Trophoblast cell (in vitro differentiated cells and primary cell): ENCODE data around the gene ADIRF.
"Not testable (repeated sequence)": the region's sequence is repeated elsewhere in the genome, so short reads cannot be mapped to it uniquely, and the experiment has no call there.

Source experiments
- DNase-seq, 2 donors: peaks; one replicate each; pipeline ENCODE4 v3.0.0-alpha.2; 2016
- H2AFZ ChIP-seq: 2 replicates; pipeline ENCODE4 v1.6.1; 2013; ENCODE audit warnings: low read length, moderate library complexity, mild to moderate bottlenecking; ENCODE audit not compliant: insufficient read depth, poor library complexity
- H2AK5ac ChIP-seq: 2 replicates; pipeline ENCODE4 v1.6.1; 2013; ENCODE audit warnings: mild to moderate bottlenecking, low read length
- H2BK120ac ChIP-seq: 2 replicates; pipeline ENCODE4 v1.6.1; 2013; ENCODE audit warnings: low read length, mild to moderate bottlenecking, moderate library complexity; ENCODE audit not compliant: insufficient read depth, poor library complexity
- H2BK12ac ChIP-seq: 2 replicates; pipeline ENCODE4 v1.6.1; 2013; ENCODE audit warnings: mild to moderate bottlenecking, low read length, moderate library complexity
- H2BK5ac ChIP-seq: 2 replicates; pipeline ENCODE4 v1.6.1; 2013; ENCODE audit warnings: low read length, low read depth, moderate library complexity, mild to moderate bottlenecking; ENCODE audit not compliant: poor library complexity
- H3K14ac ChIP-seq: 2 replicates; pipeline ENCODE4 v1.6.1; 2013; ENCODE audit warnings: mild to moderate bottlenecking, low read length
- H3K18ac ChIP-seq: 2 replicates; pipeline ENCODE4 v1.6.1; 2013; ENCODE audit warnings: mild to moderate bottlenecking, low read length
- H3K23ac ChIP-seq: 2 replicates; pipeline ENCODE4 v1.6.1; 2013; ENCODE audit warnings: low read length
- H3K27ac ChIP-seq: 2 replicates; pipeline ENCODE4 v1.5.1; 2013; ENCODE audit warnings: low read depth, mild to moderate bottlenecking, inconsistent platforms, low read length, moderate library complexity
- H3K27me3 ChIP-seq: 2 replicates; pipeline ENCODE4 v1.6.1; 2013; ENCODE audit warnings: inconsistent platforms, mild to moderate bottlenecking, low read length, moderate library complexity; ENCODE audit not compliant: insufficient read depth
- H3K36me3 ChIP-seq, 2 experiments: 1 replicate in 1 of 2; 2 replicates in 1 of 2; pipeline ENCODE4 v1.6.1; 2013; ENCODE audit warnings: low read length in 2 of 2, mild to moderate bottlenecking in 2 of 2, moderate library complexity in 1 of 2; ENCODE audit not compliant: insufficient read depth in 2 of 2, control insufficient read depth in 1 of 2
- H3K4ac ChIP-seq: 2 replicates; pipeline ENCODE4 v1.6.1; 2013; ENCODE audit warnings: low read depth, mild to moderate bottlenecking, low read length, moderate library complexity
- H3K4me1 ChIP-seq, 2 experiments: 1 replicate in 1 of 2; 2 replicates in 1 of 2; pipeline ENCODE4 v1.6.1; 2013; ENCODE audit warnings: low read length in 2 of 2, mild to moderate bottlenecking in 2 of 2, moderate library complexity in 1 of 2; ENCODE audit not compliant: insufficient read depth in 2 of 2, control insufficient read depth in 1 of 2
- H3K4me2 ChIP-seq: 2 replicates; pipeline ENCODE4 v1.6.1; 2013; ENCODE audit warnings: inconsistent platforms, mild to moderate bottlenecking, low read length, moderate library complexity
- H3K4me3 ChIP-seq: 2 replicates; pipeline ENCODE4 v1.5.1; 2013; ENCODE audit warnings: mild to moderate bottlenecking, low read depth, low read length, inconsistent platforms
- H3K79me1 ChIP-seq: one replicate; pipeline ENCODE4 v1.6.1; 2013; ENCODE audit warnings: low read length
- H3K79me2 ChIP-seq: 2 replicates; pipeline ENCODE4 v1.6.1; 2013; ENCODE audit warnings: low read length, mild to moderate bottlenecking; ENCODE audit not compliant: control insufficient read depth, insufficient read depth, poor library complexity
- H3K9ac ChIP-seq: 2 replicates; pipeline ENCODE4 v1.6.1; 2013; ENCODE audit warnings: mild to moderate bottlenecking, low read length
- H3K9me3 ChIP-seq: 2 replicates; pipeline ENCODE4 v1.6.1; 2013; ENCODE audit warnings: low read depth, mild to moderate bottlenecking, control low read depth, inconsistent platforms, low read length; ENCODE audit not compliant: insufficient read depth
- H4K12ac ChIP-seq: 2 replicates; pipeline ENCODE4 v1.6.1; 2013; ENCODE audit warnings: low read depth, mild to moderate bottlenecking, low read length, moderate library complexity
- H4K8ac ChIP-seq: 2 replicates; pipeline ENCODE4 v1.6.1; 2013; ENCODE audit warnings: low read depth, mild to moderate bottlenecking, low read length, moderate library complexity
- H4K91ac ChIP-seq: one replicate; pipeline ENCODE4 v1.6.1; 2013; ENCODE audit warnings: low read depth, mild to moderate bottlenecking, low read length, moderate library complexity
- WGBS: extraction: QIAGEN DNeasy Blood & Tissue Kit; methylation state at CpG from one replicate; pipeline ENCODE4 v1.1.7; 2013; ENCODE audit warnings: missing lambda C conversion rate; ENCODE audit not compliant: insufficient read length, insufficient coverage; ENCODE audit errors: extremely low coverage; 5-methylcytosine and 5-hydroxymethylcytosine counted together

ADIRF gene

DNA sequence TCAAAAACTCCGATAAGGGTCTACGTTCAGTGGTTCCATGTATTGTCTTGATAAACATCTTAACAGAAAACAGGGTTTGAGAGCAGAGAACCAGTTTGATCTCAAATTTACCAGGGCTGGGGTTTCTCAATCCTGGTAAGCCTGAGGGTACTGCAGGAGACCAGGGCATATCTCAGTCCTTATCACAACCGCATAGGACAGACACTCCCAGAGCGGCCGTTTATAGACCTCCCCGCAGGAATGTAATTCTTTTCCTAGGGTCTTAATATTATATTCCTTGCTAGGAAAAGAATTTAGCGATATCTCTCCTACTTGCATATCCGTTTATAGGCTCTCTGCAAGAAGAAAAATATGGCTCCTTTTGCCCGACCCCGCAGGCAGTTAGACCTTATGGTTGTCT is 15.6 kb upstream of the ADIRF start:
- H3K4me1 ChIP-seq: peaks cover 18 to 22% of the 10 kb centered on the region in 2 experiments
- H3K27me3 ChIP-seq, H3K79me2 ChIP-seq, DNase-seq, H2AK5ac ChIP-seq, H3K79me1 ChIP-seq, H2BK120ac ChIP-seq, H3K23ac ChIP-seq, H3K9ac ChIP-seq, H3K4me3 ChIP-seq, H2BK5ac ChIP-seq, H3K4me2 ChIP-seq, H4K91ac ChIP-seq, H4K8ac ChIP-seq, H3K36me3 ChIP-seq, H2AFZ ChIP-seq, H3K4ac ChIP-seq, H2BK12ac ChIP-seq, H3K27ac ChIP-seq, H4K12ac ChIP-seq, H3K14ac ChIP-seq, H3K9me3 ChIP-seq, H3K18ac ChIP-seq: not testable (repeated sequence)
- no CpG with 5 or more reads among the region's 10 CpGs for WGBS

DNA sequence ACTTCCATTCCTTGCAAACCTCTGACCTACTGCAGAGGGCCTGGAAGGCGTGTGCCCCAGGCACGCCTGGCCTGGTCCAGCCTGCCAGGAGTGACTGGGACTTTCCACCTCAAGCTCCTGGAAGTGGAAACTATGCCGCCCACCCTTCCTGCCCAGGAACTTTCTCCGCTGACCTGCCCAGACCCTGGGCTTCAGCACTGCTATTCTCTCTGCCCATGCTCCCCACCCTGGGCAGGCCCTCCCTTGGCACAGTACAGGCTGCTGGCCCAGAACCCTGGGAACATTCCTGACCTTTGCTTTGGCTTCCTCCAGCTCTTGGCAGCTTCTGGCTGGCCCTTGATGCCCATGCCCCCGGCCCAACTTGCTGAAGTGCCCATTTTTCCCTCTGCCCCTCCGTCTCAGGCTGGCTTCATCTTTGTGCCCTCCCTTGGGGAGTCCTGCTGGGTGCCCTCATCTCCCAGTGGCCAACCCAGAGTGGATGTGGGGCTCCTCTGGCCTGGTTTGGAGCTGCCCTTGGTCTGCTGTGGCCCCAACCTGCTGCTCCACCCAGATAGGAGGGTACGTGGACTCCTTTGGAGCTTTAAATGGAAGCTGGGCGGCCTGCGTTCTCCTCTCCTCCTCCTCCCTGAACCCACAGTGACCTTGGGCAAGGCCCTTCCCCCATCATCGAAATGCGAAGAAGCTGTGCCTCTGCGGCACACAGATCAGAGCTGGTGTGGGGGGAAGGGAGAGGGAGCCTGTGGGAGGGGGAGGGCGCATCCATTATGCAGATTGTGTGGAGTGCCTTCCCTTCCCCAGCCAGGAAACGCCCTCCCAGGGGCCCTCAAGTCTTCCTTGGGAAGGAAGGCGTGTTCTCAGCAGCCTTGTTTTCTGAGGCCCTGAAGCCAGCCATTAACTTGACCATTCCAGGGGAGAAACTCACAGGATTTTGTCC is 14.3 kb upstream of the ADIRF start:
- H4K12ac ChIP-seq: no peak overlapping the region
- no peaks in the 10 kb centered on the region for H3K27me3 ChIP-seq
- H3K79me1 ChIP-seq: peaks cover 13% of the 10 kb centered on the region
- peak overlapping the region; percentile 3 for H3K14ac ChIP-seq
- H3K9ac ChIP-seq: no peak overlapping the region
- peak overlapping the region; percentile 37 for H3K4ac ChIP-seq
- peaks cover 2% of the 10 kb centered on the region for H3K79me2 ChIP-seq
- peak overlapping the region; percentile 19 for H3K4me3 ChIP-seq
- H2BK12ac ChIP-seq: peak overlapping the region; percentile 81
- H3K23ac ChIP-seq: no peak overlapping the region
- no peaks in the 10 kb centered on the region for H3K36me3 ChIP-seq
- H4K8ac ChIP-seq: peak overlapping the region; percentile 37
- no CpG with 5 or more reads among the region's 15 CpGs for WGBS
- peak overlapping the region; percentile 43 for H2AFZ ChIP-seq
- H2BK120ac ChIP-seq: peak overlapping the region; percentile 52
- peak overlapping the region; percentile 5 for H2AK5ac ChIP-seq
- peaks cover 9% of the 10 kb centered on the region for H3K9me3 ChIP-seq
- DNase-seq: no peak
- H4K91ac ChIP-seq: peak overlapping the region; percentile 19
- peak overlapping the region; percentile 34 for H2BK5ac ChIP-seq
- H3K18ac ChIP-seq: no peak overlapping the region
- no peak overlapping the region for H3K4me2 ChIP-seq
- peaks cover 27 to 34% of the 10 kb centered on the region in 2 experiments for H3K4me1 ChIP-seq
- H3K27ac ChIP-seq: no peak overlapping the region

DNA sequence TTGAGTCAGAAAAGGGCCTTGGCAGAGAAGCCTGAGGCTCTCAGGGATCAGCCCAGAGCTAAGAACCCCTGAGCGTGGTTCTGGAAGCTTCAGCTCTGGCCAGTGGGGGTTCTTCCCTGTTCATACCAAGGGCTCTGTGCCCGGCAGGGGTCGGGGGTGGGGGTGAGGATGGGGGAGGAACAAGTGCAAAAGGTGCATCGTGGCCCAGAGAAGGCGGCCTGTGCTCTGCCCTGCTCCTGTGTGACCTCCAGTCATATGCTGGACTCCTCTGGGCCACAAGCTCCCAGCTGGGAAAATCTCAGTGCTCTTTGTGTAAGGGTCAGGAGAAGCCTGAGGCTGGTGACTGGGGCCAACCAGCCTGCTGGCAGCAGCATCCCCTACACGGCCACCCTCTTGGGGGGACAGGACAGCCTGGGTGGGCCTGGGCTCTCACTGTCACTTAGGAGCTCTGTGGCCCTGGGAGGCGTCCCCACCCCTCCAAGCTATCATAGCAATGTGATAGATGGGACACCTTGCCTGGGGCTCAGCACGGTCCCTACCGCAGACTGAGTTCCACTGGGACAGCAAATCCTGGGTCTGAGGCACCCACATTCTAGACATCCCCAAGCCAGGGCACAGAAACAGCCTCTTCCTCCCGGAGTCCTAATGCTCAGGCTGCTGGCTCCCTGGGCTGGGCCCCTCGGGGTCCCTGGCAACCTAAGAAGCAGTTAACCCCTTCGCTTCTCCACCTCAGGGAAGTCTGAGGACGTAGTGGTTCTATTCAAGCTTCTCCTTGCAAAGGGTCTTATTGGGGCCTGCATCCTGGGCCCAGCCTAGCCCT is 13.4 kb upstream of the ADIRF start:
- DNase-seq: no peak
- Histone ChIP-seq H3K36me3 (no peaks in the 10 kb centered on the region), H3K4me3 (no peak overlapping the region), H3K4me1 (peaks cover 34 to 43% of the 10 kb centered on the region in 2 experiments), H3K79me2 (peaks cover 2% of the 10 kb centered on the region), H3K9ac (no peak overlapping the region), H3K9me3 (peaks cover 9% of the 10 kb centered on the region), H3K79me1 (peaks cover 13% of the 10 kb centered on the region), H2AK5ac (peak overlapping the region; percentile 9), H3K4me2 (no peak overlapping the region), H4K91ac (peak overlapping the region; percentile 30), H3K14ac (no peak overlapping the region), H2BK12ac (peak overlapping the region; percentile 5), H2BK120ac (peak overlapping the region; percentile 21), H3K23ac (no peak overlapping the region), H2AFZ (peak overlapping the region; percentile 43), H3K27me3 (no peaks in the 10 kb centered on the region), H3K4ac (no peak overlapping the region), H3K27ac (no peak overlapping the region), H3K18ac (no peak overlapping the region), H4K8ac (peak overlapping the region; percentile 15), H2BK5ac (no peak overlapping the region), H4K12ac (no peak overlapping the region)
- WGBS: no CpG with 5 or more reads among the region's 13 CpGs

DNA sequence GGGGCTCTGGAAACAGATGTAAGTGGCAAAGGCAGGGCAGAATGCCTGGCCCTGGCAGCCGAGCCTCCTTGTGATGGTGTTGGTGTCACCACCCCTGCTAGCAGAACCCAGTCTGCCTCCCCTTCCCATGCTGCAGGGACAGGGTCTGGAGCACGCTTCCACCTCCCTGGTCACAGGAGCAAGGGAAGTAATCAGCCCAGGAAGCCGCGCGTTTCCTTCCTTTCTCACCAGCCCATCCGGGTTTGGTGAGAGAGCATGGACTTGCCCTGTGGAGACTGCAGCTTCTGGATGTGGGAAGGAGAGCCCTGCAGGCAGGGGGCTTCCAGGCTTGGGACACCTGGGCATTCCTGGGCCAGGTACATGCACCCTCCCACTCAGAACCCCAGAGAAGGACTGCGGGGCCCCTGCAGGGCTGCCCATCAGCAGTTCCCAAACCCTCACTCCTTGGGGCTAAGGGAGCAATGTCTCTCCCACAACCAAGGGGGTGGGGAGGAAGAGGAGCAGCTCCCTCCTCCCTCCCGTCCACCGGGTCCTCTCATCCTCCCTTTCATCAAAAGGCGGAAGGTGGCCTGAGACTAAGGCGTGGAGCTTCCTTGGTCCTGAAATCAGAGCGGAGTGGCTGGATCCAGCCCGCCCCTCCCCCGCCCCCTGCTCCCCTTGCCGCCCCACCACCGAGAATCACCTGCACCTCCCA is 12.6 kb upstream of the ADIRF start:
- H3K79me1 ChIP-seq: peaks cover 13% of the 10 kb centered on the region
- no peak overlapping the region for H3K4me3 ChIP-seq
- H3K14ac ChIP-seq: no peak overlapping the region
- no peaks in the 10 kb centered on the region for H3K27me3 ChIP-seq
- no peak overlapping the region for H2BK120ac ChIP-seq
- DNase-seq: no peak
- no peak overlapping the region for H3K27ac ChIP-seq
- H4K8ac ChIP-seq: peak overlapping the region; percentile 42
- H3K9me3 ChIP-seq: peaks cover 10% of the 10 kb centered on the region
- H2AK5ac ChIP-seq: no peak overlapping the region
- WGBS: no CpG with 5 or more reads among the region's 16 CpGs
- H3K4me2 ChIP-seq: no peak overlapping the region
- peak overlapping the region; percentile 30 for H4K91ac ChIP-seq
- H2BK12ac ChIP-seq: no peak overlapping the region
- H3K23ac ChIP-seq: no peak overlapping the region
- H2BK5ac ChIP-seq: no peak overlapping the region
- peaks cover 34 to 45% of the 10 kb centered on the region in 2 experiments for H3K4me1 ChIP-seq
- H3K36me3 ChIP-seq: no peaks in the 10 kb centered on the region
- H3K4ac ChIP-seq: no peak overlapping the region
- H3K9ac ChIP-seq: no peak overlapping the region
- H3K18ac ChIP-seq: no peak overlapping the region
- no peak overlapping the region for H2AFZ ChIP-seq
- H4K12ac ChIP-seq: no peak overlapping the region
- peaks cover 2% of the 10 kb centered on the region for H3K79me2 ChIP-seq
